Liver (tissue), 9 donors: ENCODE data around the gene INHBB. TPM values are rescaled to one million over a fixed set of nuclear protein-coding genes. Genes with fewer than 3 reads are reported as not detected.

Source experiments
- DNase-seq: peaks from one replicate; pipeline ENCODE4 v3.0.0-alpha.2; 2017; ENCODE audit warnings: low spot score
- H3K27ac ChIP-seq, 2 donors: one replicate each; pipeline ENCODE4 v1.7.0; 2013; ENCODE audit warnings: inconsistent platforms in 2 of 2, low read length in 2 of 2, control low read depth in 1 of 2, low read depth in 1 of 2, mild to moderate bottlenecking in 1 of 2
- H3K27me3 ChIP-seq, 4 donors: one replicate each; pipeline versions ENCODE4 v1.6.1 to v1.7.0; 2013; ENCODE audit warnings: low read length in 3 of 4, inconsistent platforms in 1 of 4, mild to moderate bottlenecking in 1 of 4, moderate library complexity in 1 of 4; ENCODE audit not compliant: control insufficient read depth in 4 of 4, insufficient read depth in 4 of 4
- H3K36me3 ChIP-seq, 4 donors: one replicate each; pipeline versions ENCODE4 v1.6.1 to v1.7.0; 2013; ENCODE audit warnings: low read length in 3 of 4, mild to moderate bottlenecking in 3 of 4, low read depth in 1 of 4, moderate library complexity in 1 of 4; ENCODE audit not compliant: control insufficient read depth in 4 of 4, insufficient read depth in 3 of 4
- H3K4me1 ChIP-seq, 4 donors: one replicate each; pipeline versions ENCODE4 v1.6.1 to v1.7.0; 2013; ENCODE audit warnings: low read length in 3 of 4, mild to moderate bottlenecking in 3 of 4, moderate library complexity in 1 of 4; ENCODE audit not compliant: control insufficient read depth in 4 of 4, insufficient read depth in 4 of 4
- H3K4me3 ChIP-seq, 3 donors: one replicate each; pipeline versions ENCODE4 v1.6.1 to v1.7.0; 2013; ENCODE audit warnings: low read length in 3 of 3, control low read depth in 1 of 3, low read depth in 1 of 3, mild to moderate bottlenecking in 1 of 3
- H3K9ac ChIP-seq, 2 donors: one replicate each; pipeline ENCODE4 v1.7.0; 2013; ENCODE audit warnings: low read length in 2 of 2, mild to moderate bottlenecking in 2 of 2, moderate library complexity in 2 of 2, control low read depth in 1 of 2, low read depth in 1 of 2
- H3K9me3 ChIP-seq, 4 donors: one replicate each; pipeline versions ENCODE4 v1.6.1 to v1.7.0; 2013; ENCODE audit warnings: low read length in 3 of 4; ENCODE audit not compliant: control insufficient read depth in 4 of 4
- ATF3 ChIP-seq: IDR thresholded peaks from 2 replicates; pipeline ENCODE4 v1.6.1; 2016; ENCODE audit warnings: antibody characterized with exemption
- CTCF ChIP-seq: fragments of 150-350 bp; IDR thresholded peaks from 2 replicates; pipeline ENCODE4 v1.5.1; 2017; ENCODE audit warnings: improper control_type of control experiment, low read depth, low read length; ENCODE audit not compliant: missing input control
- EGR1 ChIP-seq, 2 donors: IDR thresholded peaks; 2 replicates each; pipeline ENCODE4 v1.6.1; 2016 to 2018; ENCODE audit warnings: antibody characterized with exemption in 2 of 2, low read depth in 2 of 2
- FOXA1 ChIP-seq: IDR thresholded peaks from 2 replicates; pipeline ENCODE4 v1.6.1; 2016; ENCODE audit warnings: antibody characterized with exemption
- FOXA2 ChIP-seq: IDR thresholded peaks from 2 replicates; pipeline ENCODE4 v1.6.1; 2016; ENCODE audit warnings: antibody characterized with exemption
- GABPA ChIP-seq, 2 donors: IDR thresholded peaks in 1 of 2; conservative IDR thresholded peaks in 1 of 2; 2 replicates each; pipeline ENCODE4 v1.6.1; 2016; ENCODE audit warnings: antibody characterized with exemption in 2 of 2, mild to moderate bottlenecking in 1 of 2, moderate library complexity in 1 of 2
- HNF4A ChIP-seq, 2 donors: conservative IDR thresholded peaks; 2 replicates each; pipeline ENCODE4 v1.6.1; 2016; ENCODE audit warnings: antibody characterized with exemption in 2 of 2, mild to moderate bottlenecking in 2 of 2
- HNF4G ChIP-seq: IDR thresholded peaks from 2 replicates; pipeline ENCODE4 v1.6.1; 2016; ENCODE audit warnings: antibody characterized with exemption
- JUND ChIP-seq, 2 donors: IDR thresholded peaks; 2 replicates each; pipeline ENCODE4 v1.6.1; 2016; ENCODE audit warnings: antibody characterized with exemption in 2 of 2
- MAX ChIP-seq: IDR thresholded peaks from 2 replicates; pipeline ENCODE4 v1.6.1; 2016; ENCODE audit warnings: antibody characterized with exemption
- NR2F2 ChIP-seq: IDR thresholded peaks from 2 replicates; pipeline ENCODE4 v1.6.1; 2016; ENCODE audit warnings: antibody characterized with exemption
- RAD21 ChIP-seq, 2 donors: IDR thresholded peaks; 2 replicates each; pipeline ENCODE4 v1.6.1; 2016; ENCODE audit warnings: antibody characterized with exemption in 2 of 2, mild to moderate bottlenecking in 2 of 2
- RXRA ChIP-seq, 2 donors: IDR thresholded peaks; 2 replicates each; pipeline ENCODE4 v1.6.1; 2017 to 2018; ENCODE audit warnings: antibody characterized with exemption in 2 of 2, mild to moderate bottlenecking in 1 of 2
- SP1 ChIP-seq: IDR thresholded peaks from 2 replicates; pipeline ENCODE4 v1.6.1; 2018; ENCODE audit warnings: antibody characterized with exemption, mild to moderate bottlenecking
- TAF1 ChIP-seq: conservative IDR thresholded peaks from 2 replicates; pipeline ENCODE4 v1.6.1; 2016; ENCODE audit warnings: antibody characterized with exemption, mild to moderate bottlenecking
- YY1 ChIP-seq: IDR thresholded peaks from 2 replicates; pipeline ENCODE4 v1.6.1; 2016; ENCODE audit warnings: antibody characterized with exemption, mild to moderate bottlenecking
- ZBTB33 ChIP-seq: IDR thresholded peaks from 2 replicates; pipeline ENCODE4 v1.6.1; 2016; ENCODE audit warnings: antibody characterized with exemption
- whole genome bisulfite sequencing: extraction: QIAGEN DNeasy Blood & Tissue Kit; methylation state at CpG from one replicate; pipeline ENCODE4 v1.1.7; 2013; 5-methylcytosine and 5-hydroxymethylcytosine counted together
- polyA plus RNA-seq, 2 donors: library from polyadenylated mRNA; stranded (reverse) in 1 of 2; unstranded in 1 of 2; fragments of 200-250 nt in 1 of 2; fragments of >200 nt in 1 of 2; fragmentation: Nextera tagmentation in 1 of 2; extraction: Ambion mirVana in 1 of 2; gene quantifications; one replicate each; pipeline versions ENCODE4 v1.2.1 to v1.2.3, GENCODE V29; 2013 to 2015
- total RNA-seq, 2 donors: library from RNA; depleted of rRNA; stranded (reverse); fragments of >200 nt; gene quantifications; one replicate each; pipeline ENCODE4 v1.2.3, GENCODE V29; 2014
- donor health status: healthy.
- donor health status: healthy.
- donor health status: healthy.
- donor health status: healthy.
- donor health status: healthy.

Gene INHBB
- total and polyA plus RNA-seq, 4 donors = 0.36 to 7.4 (median 2.1) TPM

- Histone ChIP-seq H3K27me3 (no peaks in the 10 kb centered on the region), H3K4me1 (peaks cover 0 to 15% (median 10%) of the 10 kb centered on the region in 4 donors), H3K36me3 (no peaks in the 10 kb centered on the region), H3K9ac (no peak overlapping the region), H3K9me3 (no peaks in the 10 kb centered on the region), H3K4me3 (no peak overlapping the region), H3K27ac (no peak overlapping the region)
- DNase-seq = no peak
- TF ChIP-seq NR2F2 = no peak
- TF ChIP-seq ZBTB33 = no peak
- no peak for TF ChIP-seq GABPA (IDR thresholded peaks at IDR 0.05 in 1 of 2, conservative IDR thresholded peaks at IDR 0.05 in 1 of 2)
- TF ChIP-seq SP1 = no peak
- no peak for TF ChIP-seq ATF3
- TF ChIP-seq YY1 = no peak
- no peak for TF ChIP-seq HNF4G
- no peak for TF ChIP-seq JUND (IDR thresholded peaks at IDR 0.05)
- TF ChIP-seq RAD21 (IDR thresholded peaks at IDR 0.05) = no peak
Measured at GRCh38 chr2:120317180-120317533, 28.8 kb upstream of the INHBB start.

GRCh38 chr2:120317916-120318315, 28.0 kb upstream of the INHBB start:
- no peak for TF ChIP-seq ATF3
- TF ChIP-seq NR2F2 = no peak
- no peak for TF ChIP-seq RAD21 (IDR thresholded peaks at IDR 0.05)
- no peak for TF ChIP-seq RXRA (IDR thresholded peaks at IDR 0.05)
- TF ChIP-seq YY1 = no peak
- 89% methylated on average over 8 of the region's 8 CpGs for WGBS
- no peaks in the 10 kb centered on the region for H3K36me3 ChIP-seq
- no peaks in the 10 kb centered on the region for H3K27me3 ChIP-seq
- H3K4me1 ChIP-seq = peaks cover 0 to 14% (median 9%) of the 10 kb centered on the region in 4 donors
- H3K9me3 ChIP-seq = no peaks in the 10 kb centered on the region
- H3K9ac ChIP-seq = no peak overlapping the region
- DNase-seq = no peak
- no peak overlapping the region for H3K4me3 ChIP-seq
- H3K27ac ChIP-seq = no peak overlapping the region

- no peaks in the 10 kb centered on the region for H3K9me3 ChIP-seq
- H3K9ac ChIP-seq = no peak overlapping the region
- WGBS = 78% methylated on average over 8 of the region's 8 CpGs
- H3K27me3 ChIP-seq = no peaks in the 10 kb centered on the region
- no peak for TF ChIP-seq ZBTB33
- no peak for TF ChIP-seq EGR1 (IDR thresholded peaks at IDR 0.05; ENCODE audit: low read depth in 2 of 2)
- TF ChIP-seq FOXA2 = no peak
- TF ChIP-seq GABPA (IDR thresholded peaks at IDR 0.05 in 1 of 2, conservative IDR thresholded peaks at IDR 0.05 in 1 of 2) = no peak
- no peak for TF ChIP-seq JUND (IDR thresholded peaks at IDR 0.05)
- TF ChIP-seq YY1 = no peak
- TF ChIP-seq HNF4A (conservative IDR thresholded peaks at IDR 0.05) = no peak
- no peak for TF ChIP-seq FOXA1
- no peak for TF ChIP-seq ATF3
- no peak for TF ChIP-seq HNF4G
- no peak for TF ChIP-seq CTCF
- TF ChIP-seq TAF1 = no peak
- TF ChIP-seq NR2F2 = no peak
- TF ChIP-seq MAX = no peak
- no peak for TF ChIP-seq RAD21 (IDR thresholded peaks at IDR 0.05)
- DNase-seq = no peak
- no peak overlapping the region for H3K4me3 ChIP-seq
- H3K4me1 ChIP-seq = peaks cover 0 to 14% (median 13%) of the 10 kb centered on the region in 4 donors
- no peak overlapping the region for H3K27ac ChIP-seq
- no peaks in the 10 kb centered on the region for H3K36me3 ChIP-seq
Measured at GRCh38 chr2:120318626-120319025, 27.3 kb upstream of the INHBB start.
